Activated B cell treated with CpG ODN at 0.5 μM for 24 hours (primary cell): Measurements from ENCODE around the gene GORASP2. TPM values are rescaled to one million over a fixed set of nuclear protein-coding genes. Genes with fewer than 3 reads are reported as not detected.
A peak's percentile ranks its signal among the peaks of the same experiment; 100 is the strongest.

Experiments used
- ATAC-seq: fragments of 200-7000 bp; cut with Tn5 transposase; one replicate; pipeline ENCODE4 v1.10.0; 2021; ENCODE audit warnings: low read depth, mild to moderate bottlenecking, moderate library complexity
- CTCF ChIA-PET: fragments of 350-600 bp; sonication (Branson Sonifier 250); formaldehyde crosslinking; loops from one replicate; lab custom pipeline; 2021; ENCODE audit warnings: antibody characterized with exemption; lab: Charles Lee
- POLR2A ChIA-PET: fragments of 350-600 bp; sonication (Branson Sonifier 250); formaldehyde crosslinking; loops from one replicate; lab custom pipeline; 2021; ENCODE audit warnings: antibody characterized with exemption; lab: Charles Lee
- DNase-seq: peaks from one replicate; pipeline ENCODE4 v3.0.0; 2022
- H3K27ac Mint-ChIP-seq: one replicate; pipeline ENCODE4 v1.8.0; 2020; ENCODE audit warnings: mixed read lengths
- H3K27me3 Mint-ChIP-seq: one replicate; pipeline ENCODE4 v1.8.0; 2021; ENCODE audit warnings: mixed read lengths
- H3K36me3 Mint-ChIP-seq: one replicate; pipeline ENCODE4 v1.8.0; 2021; ENCODE audit warnings: low read depth, mixed read lengths
- H3K4me1 Mint-ChIP-seq: one replicate; pipeline ENCODE4 v1.8.0; 2021; ENCODE audit warnings: mixed read lengths
- H3K4me3 Mint-ChIP-seq: one replicate; pipeline ENCODE4 v1.8.0; 2020; ENCODE audit warnings: mild to moderate bottlenecking, mixed read lengths
- H3K9me3 Mint-ChIP-seq: one replicate; pipeline ENCODE4 v1.8.0; 2020; ENCODE audit warnings: mixed read lengths
- intact Hi-C: fragments of 100-400 bp; cut with micrococcal nuclease; formaldehyde crosslinking; loops from one replicate; pipeline ENCODE4 v1.15.1; 2024
- total RNA-seq: library from RNA; stranded (reverse); gene quantifications from 2 replicates; pipeline ENCODE4 v1.2.3, GENCODE V29; 2022
- TF ChIP-seq, protein P1 (sequence below): fragments of 200-600 bp; IDR thresholded peaks from one replicate; pipeline ENCODE4 v1.8.0; 2022; ENCODE audit warnings: antibody characterized with exemption, mild to moderate bottlenecking

Gene GORASP2
- total RNA-seq, 1 donor from 2014 or later, result 60.7 TPM

- ChIA-PET CTCF (no interaction called here), POLR2A (no interaction called here)
- Mint-ChIP-seq H3K4me3 (no peak overlapping the region), H3K27ac (no peak overlapping the region), H3K9me3 (no peaks in the 10 kb centered on the region), H3K4me1 (peaks cover 10% of the 10 kb centered on the region), H3K36me3 (peaks cover 35% of the 10 kb centered on the region), H3K27me3 (no peaks in the 10 kb centered on the region)
- intact Hi-C loops, result loop anchor here (5.0 to 10.0 kb wide), 4 partner anchors 735 to 1587 kb away; partner anchors contain the start of genes HAT1 and PDK1
- no peak for DNase-seq
- ATAC-seq, result no peak
- TF ChIP-seq, protein P1, sequence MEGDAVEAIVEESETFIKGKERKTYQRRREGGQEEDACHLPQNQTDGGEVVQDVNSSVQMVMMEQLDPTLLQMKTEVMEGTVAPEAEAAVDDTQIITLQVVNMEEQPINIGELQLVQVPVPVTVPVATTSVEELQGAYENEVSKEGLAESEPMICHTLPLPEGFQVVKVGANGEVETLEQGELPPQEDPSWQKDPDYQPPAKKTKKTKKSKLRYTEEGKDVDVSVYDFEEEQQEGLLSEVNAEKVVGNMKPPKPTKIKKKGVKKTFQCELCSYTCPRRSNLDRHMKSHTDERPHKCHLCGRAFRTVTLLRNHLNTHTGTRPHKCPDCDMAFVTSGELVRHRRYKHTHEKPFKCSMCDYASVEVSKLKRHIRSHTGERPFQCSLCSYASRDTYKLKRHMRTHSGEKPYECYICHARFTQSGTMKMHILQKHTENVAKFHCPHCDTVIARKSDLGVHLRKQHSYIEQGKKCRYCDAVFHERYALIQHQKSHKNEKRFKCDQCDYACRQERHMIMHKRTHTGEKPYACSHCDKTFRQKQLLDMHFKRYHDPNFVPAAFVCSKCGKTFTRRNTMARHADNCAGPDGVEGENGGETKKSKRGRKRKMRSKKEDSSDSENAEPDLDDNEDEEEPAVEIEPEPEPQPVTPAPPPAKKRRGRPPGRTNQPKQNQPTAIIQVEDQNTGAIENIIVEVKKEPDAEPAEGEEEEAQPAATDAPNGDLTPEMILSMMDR, result no peak
These were observed 40.9 kb downstream of the GORASP2 start for GRCh38 chr2:170969872-170970496.

DNA sequence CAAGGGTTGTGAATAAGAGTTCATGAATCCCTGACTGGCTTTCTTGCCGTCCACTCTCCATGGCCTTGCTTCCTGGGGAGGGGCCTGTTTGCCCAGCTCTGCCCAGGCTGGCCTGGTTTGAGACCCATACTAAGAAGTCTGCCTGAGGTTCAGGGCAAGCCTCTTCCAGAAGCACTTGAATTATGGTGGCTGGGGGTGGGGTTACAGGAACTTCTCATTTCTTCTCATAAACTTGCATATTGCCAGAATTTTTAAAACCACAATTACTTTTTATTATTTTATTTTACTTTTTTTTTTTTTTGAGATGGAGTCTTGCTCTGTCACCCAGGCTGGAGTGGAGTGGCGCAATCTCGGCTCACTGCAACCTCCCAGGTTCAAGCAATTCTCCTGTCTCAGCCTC is 42.0 kb downstream of the GORASP2 start:
- Mint-ChIP-seq H3K9me3 (no peaks in the 10 kb centered on the region), H3K27ac (no peak overlapping the region), H3K4me1 (peaks cover 15% of the 10 kb centered on the region), H3K4me3 (no peak overlapping the region), H3K36me3 (peaks cover 24% of the 10 kb centered on the region), H3K27me3 (no peaks in the 10 kb centered on the region)
- ChIA-PET CTCF (no interaction called here), POLR2A (no interaction called here)
- DNase-seq (no peak), ATAC-seq (no peak)
- intact Hi-C loops, result loop anchor here (5.0 to 10.0 kb wide), 4 partner anchors 734 to 1586 kb away; partner anchors contain the start of genes HAT1 and PDK1
- TF ChIP-seq, protein P1, result no peak

GRCh38 chr2:170972296-170973224 is 43.5 kb downstream of the GORASP2 start:
- Mint-ChIP-seq H3K36me3 (peaks cover 11% of the 10 kb centered on the region), H3K9me3 (no peaks in the 10 kb centered on the region), H3K4me3 (peak overlapping the region; percentile 87), H3K4me1 (peaks cover 15% of the 10 kb centered on the region), H3K27me3 (no peaks in the 10 kb centered on the region), H3K27ac (peak overlapping the region; percentile 81)
- TF ChIP-seq, protein P1, result no peak
- DNase-seq (no peak), ATAC-seq (no peak)
- CTCF ChIA-PET, result interaction anchor here (0.6 to 3.4 kb wide), 14 partner anchors 9 to 729 kb away, joined by 3 to 42 read pairs (median 4); partner anchors contain the start of gene GORASP2
- POLR2A ChIA-PET, result interaction anchor here (0.7 to 1.6 kb wide), 7 partner anchors 9 to 714 kb away, joined by 3 to 7 read pairs (median 5); partner anchors contain the start of genes DCAF17, GORASP2 and METTL8
- intact Hi-C loops, result loop anchor here (1.0 to 10.0 kb wide), 13 partner anchors 43 to 1585 kb away; partner anchors contain the start of genes DCAF17, GORASP2, HAT1 and PDK1

DNA sequence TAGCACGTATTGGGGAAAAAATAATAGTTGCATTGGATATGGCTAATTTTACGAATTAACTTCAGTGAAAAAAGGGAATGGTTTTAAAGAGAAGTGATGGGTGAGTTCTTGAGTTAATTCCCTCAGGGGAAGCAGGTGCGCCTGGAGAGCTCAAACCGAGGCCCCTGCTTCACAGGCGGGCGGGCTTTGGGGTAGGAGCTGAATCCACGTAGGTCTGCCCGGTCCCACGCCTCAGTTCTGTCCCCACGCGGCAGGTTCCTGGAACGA is 44.1 kb downstream of the GORASP2 start:
- ATAC-seq, result no peak
- no peak for DNase-seq
- intact Hi-C loops, result loop anchor here (1.0 to 10.0 kb wide), 13 partner anchors 44 to 1584 kb away; partner anchors contain the start of genes DCAF17, GORASP2, HAT1 and PDK1
- H3K27ac Mint-ChIP-seq, result peak overlapping the region; percentile 81
- peaks cover 5% of the 10 kb centered on the region for H3K36me3 Mint-ChIP-seq
- ChIA-PET POLR2A (interaction anchor here (0.8 to 1.6 kb wide), 6 partner anchors 10 to 461 kb away, joined by 3 to 7 read pairs (median 5); partner anchors contain the start of genes DCAF17, GORASP2 and METTL8), CTCF (interaction anchor here (0.7 to 3.4 kb wide), 12 partner anchors 10 to 728 kb away, joined by 3 to 42 read pairs (median 4); partner anchors contain the start of gene GORASP2)
- peaks cover 15% of the 10 kb centered on the region for H3K4me1 Mint-ChIP-seq
- TF ChIP-seq, protein P1, result no peak
- H3K27me3 Mint-ChIP-seq, result no peaks in the 10 kb centered on the region
- H3K9me3 Mint-ChIP-seq, result no peaks in the 10 kb centered on the region
- peak overlapping the region; percentile 87 for H3K4me3 Mint-ChIP-seq
